Measurements from ENCODE around the gene FCRL3.

The FCRL3 gene

GRCh38 chr1:157673008-157673407, 27.6 kb downstream of the FCRL3 start:
- no peak overlapping the region for H3K4me2 ChIP-seq (ENCODE audit: low read depth, low read length, poor library complexity, severe bottlenecking)
- no peak overlapping the region for H2AFZ ChIP-seq (ENCODE audit: low read length)
- no peaks in the 10 kb centered on the region for H3K79me2 ChIP-seq (ENCODE audit: insufficient read depth, low read length)
- no peaks in the 10 kb centered on the region for H3F3A ChIP-seq (ENCODE audit: low read depth)
- H3K4me3 ChIP-seq (ENCODE audit: low read length, poor library complexity, severe bottlenecking), result no peak overlapping the region
- 0 out of 2 replicates have a peak, but pooled peaks cover 4% of the 10 kb centered on the region for H3K9me3 ChIP-seq (ENCODE audit: insufficient read depth, low read depth, low read length)
- no peaks in the 10 kb centered on the region for H3K4me1 ChIP-seq (ENCODE audit: insufficient read depth, low read length, poor library complexity, severe bottlenecking)
- no peak overlapping the region for H3K9ac ChIP-seq (ENCODE audit: low read depth, low read length, poor library complexity, severe bottlenecking)
- no peaks in the 10 kb centered on the region for H3K36me3 ChIP-seq (ENCODE audit: insufficient read depth, low read length)
- no peaks in the 10 kb centered on the region for H3K27me3 ChIP-seq (ENCODE audit: insufficient read depth, low read length, poor library complexity, severe bottlenecking)
- 0 out of 2 replicates have a peak, but pooled peaks cover 2% of the 10 kb centered on the region for H3K9me2 ChIP-seq (replicated peaks; ENCODE audit: low read depth, low read length)
- H4K20me1 ChIP-seq (ENCODE audit: insufficient read depth, low read length, poor library complexity, severe bottlenecking), result no peaks in the 10 kb centered on the region
- TF ChIP-seq EZH2phosphoT487 (IDR thresholded peaks at IDR 0.05; ENCODE audit: borderline replicate concordance) (no peak), CTCF (conservative IDR thresholded peaks at IDR 0.05; ENCODE audit: low read length) (no peak)

- H3K9me2 ChIP-seq (replicated peaks; ENCODE audit: low read depth, low read length), result 0 out of 2 replicates have a peak, but pooled peaks cover under 1% of the 10 kb centered on the region
- H2AFZ ChIP-seq (ENCODE audit: low read length), result no peak overlapping the region
- H3K9me3 ChIP-seq (ENCODE audit: insufficient read depth, low read depth, low read length), result 0 out of 2 replicates have a peak, but pooled peaks cover 4% of the 10 kb centered on the region
- no peaks in the 10 kb centered on the region for H3K36me3 ChIP-seq (ENCODE audit: insufficient read depth, low read length)
- no peak overlapping the region for H3K4me3 ChIP-seq (ENCODE audit: low read length, poor library complexity, severe bottlenecking)
- H3K27me3 ChIP-seq (ENCODE audit: insufficient read depth, low read length, poor library complexity, severe bottlenecking), result no peaks in the 10 kb centered on the region
- no peaks in the 10 kb centered on the region for H3K79me2 ChIP-seq (ENCODE audit: insufficient read depth, low read length)
- TF ChIP-seq CTCF (conservative IDR thresholded peaks at IDR 0.05; ENCODE audit: low read length) (no peak), EZH2phosphoT487 (IDR thresholded peaks at IDR 0.05; ENCODE audit: borderline replicate concordance) (no peak)
- no peaks in the 10 kb centered on the region for H4K20me1 ChIP-seq (ENCODE audit: insufficient read depth, low read length, poor library complexity, severe bottlenecking)
- H3K9ac ChIP-seq (ENCODE audit: low read depth, low read length, poor library complexity, severe bottlenecking), result no peak overlapping the region
- H3K4me1 ChIP-seq (ENCODE audit: insufficient read depth, low read length, poor library complexity, severe bottlenecking), result no peaks in the 10 kb centered on the region
- no peak overlapping the region for H3K4me2 ChIP-seq (ENCODE audit: low read depth, low read length, poor library complexity, severe bottlenecking)
- no peaks in the 10 kb centered on the region for H3F3A ChIP-seq (ENCODE audit: low read depth)
Measured at GRCh38 chr1:157671895-157672294, 28.7 kb downstream of the FCRL3 start.

- H3K9me3 ChIP-seq (ENCODE audit: insufficient read depth, low read depth, low read length), result no peaks in the 10 kb centered on the region
- H4K20me1 ChIP-seq (ENCODE audit: insufficient read depth, low read length, poor library complexity, severe bottlenecking), result no peaks in the 10 kb centered on the region
- no peaks in the 10 kb centered on the region for H3K36me3 ChIP-seq (ENCODE audit: insufficient read depth, low read length)
- H3K27me3 ChIP-seq (ENCODE audit: insufficient read depth, low read length, poor library complexity, severe bottlenecking), result no peaks in the 10 kb centered on the region
- peak overlapping the region; percentile 61 for H3K4me2 ChIP-seq (ENCODE audit: low read depth, low read length, poor library complexity, severe bottlenecking)
- peak overlapping the region; percentile 4 for H3K4me3 ChIP-seq (ENCODE audit: low read length, poor library complexity, severe bottlenecking)
- H2AFZ ChIP-seq (ENCODE audit: low read length), result no peak overlapping the region
- no peaks in the 10 kb centered on the region; the same call in 1 of the 2 replicates for H3F3A ChIP-seq (ENCODE audit: low read depth)
- TF ChIP-seq CTCF (conservative IDR thresholded peaks at IDR 0.05; ENCODE audit: low read length) (no peak), EZH2phosphoT487 (IDR thresholded peaks at IDR 0.05; ENCODE audit: borderline replicate concordance) (no peak)
- H3K79me2 ChIP-seq (ENCODE audit: insufficient read depth, low read length), result no peaks in the 10 kb centered on the region
- H3K9me2 ChIP-seq (replicated peaks; ENCODE audit: low read depth, low read length), result no peaks in the 10 kb centered on the region
- H3K9ac ChIP-seq (ENCODE audit: low read depth, low read length, poor library complexity, severe bottlenecking), result no peak overlapping the region
- H3K4me1 ChIP-seq (ENCODE audit: insufficient read depth, low read length, poor library complexity, severe bottlenecking), result peaks cover 25% of the 10 kb centered on the region
Measured at GRCh38 chr1:157659576-157660247, 40.9 kb downstream of the FCRL3 start.

Measured in Loucy (cell line).